Spleen (tissue), 7 donors: ENCODE data around the gene TP53I3.

Experiments
- POLR2A ChIP-seq, 3 donors: fragments of 450-650 bp; IDR thresholded peaks; one replicate each; pipeline ENCODE4 v1.5.1; 2017; ENCODE audit warnings: antibody characterized with exemption in 3 of 3, mild to moderate bottlenecking in 1 of 3
- TF ChIP-seq, protein P1 (sequence below), 11 experiments: fragments of 200-600 bp in 7 of 11; fragments of 450-650 bp in 4 of 11; sonication (generic) in 4 of 11; IDR thresholded peaks in 8 of 11; conservative IDR thresholded peaks in 3 of 11; 1 replicate in 7 of 11; 2 replicates in 4 of 11; pipeline versions ENCODE4 v1.4.0 to v1.8.0; 2016 to 2021; ENCODE audit warnings: antibody characterized with exemption in 11 of 11, inconsistent platforms in 4 of 11, mild to moderate bottlenecking in 1 of 11
- donor health status: DM: no; HTN: no; CAD: no; lungs with moderate emphysema.
- donor health status: DM: no; HTN: no; CAD: no.
- donor health status: DM: no; HTN: no; CAD: no.

DNA sequence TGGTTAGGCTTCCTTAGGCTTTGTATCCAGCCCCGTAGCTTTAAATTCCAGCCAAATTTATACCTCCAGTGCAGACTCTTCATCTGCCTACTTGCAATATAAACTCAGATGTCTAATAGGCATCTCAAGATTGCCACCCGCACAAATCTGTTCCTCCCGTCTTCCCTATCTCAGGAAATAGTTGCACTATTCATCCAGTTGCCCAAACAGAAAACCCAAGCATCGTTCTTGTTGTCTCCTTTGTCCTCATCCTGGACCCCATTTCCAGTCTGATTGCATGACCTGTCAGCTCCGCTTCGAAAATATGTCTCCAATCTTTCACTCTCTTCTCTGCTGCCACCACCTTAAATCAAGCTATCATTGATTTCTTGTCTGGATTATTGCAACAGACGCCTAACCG, 32.8 kb downstream of the TP53I3 start:
- no peak for TF ChIP-seq POLR2A (IDR thresholded peaks at IDR 0.05)
- TF ChIP-seq, protein P1, sequence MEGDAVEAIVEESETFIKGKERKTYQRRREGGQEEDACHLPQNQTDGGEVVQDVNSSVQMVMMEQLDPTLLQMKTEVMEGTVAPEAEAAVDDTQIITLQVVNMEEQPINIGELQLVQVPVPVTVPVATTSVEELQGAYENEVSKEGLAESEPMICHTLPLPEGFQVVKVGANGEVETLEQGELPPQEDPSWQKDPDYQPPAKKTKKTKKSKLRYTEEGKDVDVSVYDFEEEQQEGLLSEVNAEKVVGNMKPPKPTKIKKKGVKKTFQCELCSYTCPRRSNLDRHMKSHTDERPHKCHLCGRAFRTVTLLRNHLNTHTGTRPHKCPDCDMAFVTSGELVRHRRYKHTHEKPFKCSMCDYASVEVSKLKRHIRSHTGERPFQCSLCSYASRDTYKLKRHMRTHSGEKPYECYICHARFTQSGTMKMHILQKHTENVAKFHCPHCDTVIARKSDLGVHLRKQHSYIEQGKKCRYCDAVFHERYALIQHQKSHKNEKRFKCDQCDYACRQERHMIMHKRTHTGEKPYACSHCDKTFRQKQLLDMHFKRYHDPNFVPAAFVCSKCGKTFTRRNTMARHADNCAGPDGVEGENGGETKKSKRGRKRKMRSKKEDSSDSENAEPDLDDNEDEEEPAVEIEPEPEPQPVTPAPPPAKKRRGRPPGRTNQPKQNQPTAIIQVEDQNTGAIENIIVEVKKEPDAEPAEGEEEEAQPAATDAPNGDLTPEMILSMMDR (IDR thresholded peaks at IDR 0.05 in 8 of 11, conservative IDR thresholded peaks at IDR 0.05 in 3 of 11): no peak
